CD4-positive, alpha-beta T cell treated with Interleukin-15 for 1 hour (primary cell): ENCODE results near the gene ZFYVE1.
"Not testable (repeated sequence)": the region's sequence is repeated elsewhere in the genome, so short reads cannot be mapped to it uniquely, and the experiment has no call there.

ENCODE experiments used
- DNase-seq: peaks from one replicate; pipeline ENCODE4 v3.0.0-alpha.2; 2020

ZFYVE1 gene

DNA sequence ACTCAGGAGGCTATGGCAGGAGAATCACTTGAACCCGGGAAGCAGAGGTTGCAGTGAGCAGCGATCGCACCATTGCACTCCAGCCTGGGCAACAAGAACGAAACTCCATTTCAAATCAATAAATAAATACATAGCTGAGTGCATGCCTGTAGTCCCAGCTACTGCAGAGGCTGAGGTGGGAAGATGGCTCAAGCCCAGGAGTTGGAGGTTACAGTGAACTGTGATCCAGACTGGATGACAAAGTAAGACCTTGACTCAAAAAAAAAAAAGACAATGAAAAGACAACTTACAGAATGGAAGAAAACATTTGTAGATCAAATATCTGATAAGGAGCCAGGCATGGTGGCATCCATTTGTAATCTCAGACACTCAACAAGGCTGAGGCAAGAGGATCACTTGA is 27.6 kb downstream of the ZFYVE1 start:
- no peak for DNase-seq

DNA sequence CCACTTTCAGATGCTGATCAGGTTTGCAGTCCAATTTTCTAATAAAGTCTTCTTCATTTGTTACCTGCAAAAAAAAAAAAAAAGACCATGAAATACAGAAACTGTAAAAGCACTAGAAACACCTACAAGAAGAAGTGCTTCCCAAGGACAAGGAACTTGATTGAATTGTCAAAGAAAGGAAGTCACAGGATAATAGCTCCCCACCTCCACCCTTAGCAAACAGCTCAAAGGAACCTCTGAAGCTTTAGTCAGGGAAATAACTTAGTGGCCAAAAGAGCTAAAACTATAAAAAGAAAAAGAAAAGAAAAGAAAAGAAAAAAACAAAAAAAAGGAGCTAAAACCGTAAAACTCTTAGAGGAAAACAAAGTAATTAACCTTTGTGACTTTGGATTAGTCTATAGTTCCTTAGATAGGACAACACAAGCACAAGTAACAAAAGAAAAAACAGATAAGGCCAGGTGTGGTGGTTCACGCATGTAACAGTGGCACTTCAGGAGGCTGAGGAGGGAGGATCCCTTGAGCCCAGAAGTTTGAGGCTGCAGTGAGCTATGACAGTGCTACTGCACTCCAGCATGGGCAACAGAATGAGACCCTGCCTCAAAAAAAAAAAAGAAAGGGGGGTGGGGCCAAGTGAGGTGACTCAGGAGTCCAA is 28.5 kb downstream of the ZFYVE1 start:
- no peak for DNase-seq

DNA sequence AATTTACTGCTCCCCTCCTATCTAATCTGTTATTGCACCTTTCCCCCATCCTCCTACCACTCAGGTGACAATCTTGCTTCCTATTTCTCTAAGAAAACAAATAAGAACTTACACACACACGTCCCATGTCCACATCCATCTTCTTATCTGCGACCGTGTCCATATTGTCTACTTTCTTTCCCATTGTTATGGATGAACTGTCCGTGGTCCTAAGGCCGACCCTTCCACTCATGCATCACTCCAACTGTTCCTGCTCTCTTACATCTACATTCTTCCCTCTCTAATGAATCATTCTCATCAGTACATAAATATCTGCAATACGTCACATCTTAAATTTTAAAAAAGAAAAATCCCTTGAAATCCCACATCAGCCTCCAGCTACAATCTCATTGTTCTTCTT is 30.0 kb downstream of the ZFYVE1 start:
- DNase-seq: no peak

DNA sequence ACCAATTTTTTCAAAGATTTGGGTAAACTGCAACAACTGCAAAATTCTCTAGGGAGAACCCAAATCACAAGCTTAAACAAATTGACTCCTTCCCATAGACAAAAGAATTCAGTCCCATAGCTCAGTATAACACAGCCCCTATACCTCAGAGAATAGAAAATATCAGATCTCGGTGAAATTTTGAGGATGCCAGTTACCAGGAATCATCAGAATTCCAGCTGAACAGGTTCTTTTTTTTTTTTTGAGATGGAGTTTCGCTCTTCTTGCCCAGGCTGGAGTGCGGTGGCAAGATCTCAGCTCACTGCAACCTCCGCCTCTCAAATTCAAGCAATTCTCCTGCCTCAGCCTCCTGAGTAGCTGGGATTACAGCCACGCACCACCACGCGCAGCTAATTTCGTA is 36.7 kb downstream of the ZFYVE1 start:
- DNase-seq: no peak

DNA sequence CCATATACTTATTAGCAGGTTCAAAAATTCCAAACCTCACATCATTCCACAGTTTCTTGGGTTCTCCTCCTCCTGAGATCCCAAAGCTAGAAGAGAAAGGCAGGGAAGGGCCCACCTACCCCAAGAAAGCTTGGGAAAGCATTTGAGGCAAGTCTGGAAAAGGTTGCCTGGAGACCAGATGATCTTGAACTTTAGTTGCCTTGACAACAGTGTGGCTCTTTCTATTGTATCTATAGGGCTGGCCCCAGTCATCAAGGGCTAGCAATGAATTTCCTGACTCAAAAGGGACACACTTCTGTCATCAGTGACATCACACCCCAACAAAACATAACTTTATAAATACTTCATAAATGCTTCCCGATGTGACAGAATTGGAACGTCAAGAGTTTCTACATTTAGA is 40.0 kb downstream of the ZFYVE1 start:
- no peak for DNase-seq

DNA sequence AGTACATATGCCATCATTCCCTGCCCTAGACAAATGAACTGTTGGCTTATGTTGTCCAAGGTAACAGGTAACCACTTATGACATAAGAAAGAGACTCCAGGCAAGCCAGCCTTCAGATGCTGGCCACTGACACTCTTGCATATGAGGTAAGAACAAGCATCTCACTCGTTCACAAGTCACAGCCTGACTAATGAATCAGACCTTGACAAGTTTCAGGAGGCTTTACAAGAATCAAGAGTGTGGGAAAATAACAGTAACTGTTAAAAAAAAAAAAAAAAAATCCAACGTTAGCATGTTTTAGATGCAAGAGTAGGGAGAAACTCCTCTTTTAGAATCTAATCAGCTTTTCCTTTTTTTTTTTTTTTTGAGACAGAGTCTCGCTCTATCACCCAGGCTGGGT is 40.7 kb downstream of the ZFYVE1 start:
- no peak for DNase-seq

DNA sequence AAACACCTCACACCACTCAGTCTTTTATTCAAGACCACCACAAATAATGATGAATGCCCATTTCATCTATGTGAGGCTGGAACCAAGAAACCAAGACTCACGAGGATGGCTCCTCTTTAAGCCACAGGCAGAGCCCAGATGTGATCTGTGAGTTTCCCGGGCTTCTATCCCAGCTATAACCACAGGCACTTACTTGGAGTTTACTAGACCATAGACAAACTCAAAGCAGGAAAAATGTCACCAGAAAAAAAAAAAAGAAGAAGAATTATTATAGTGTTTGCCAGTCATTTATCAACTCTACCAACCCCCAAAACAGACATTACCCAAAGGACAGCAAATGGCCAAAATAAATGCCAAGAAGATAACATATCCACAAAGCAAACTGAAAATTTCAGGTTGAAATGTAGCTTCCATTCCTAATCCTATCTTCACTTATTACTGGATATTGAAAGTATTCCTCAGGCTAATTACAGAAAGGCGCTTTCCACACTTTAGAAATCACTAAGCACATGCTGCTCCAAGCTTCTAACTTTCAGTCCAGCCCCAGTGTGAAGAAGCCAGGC is 44.7 kb downstream of the ZFYVE1 start:
- no peak for DNase-seq

DNA sequence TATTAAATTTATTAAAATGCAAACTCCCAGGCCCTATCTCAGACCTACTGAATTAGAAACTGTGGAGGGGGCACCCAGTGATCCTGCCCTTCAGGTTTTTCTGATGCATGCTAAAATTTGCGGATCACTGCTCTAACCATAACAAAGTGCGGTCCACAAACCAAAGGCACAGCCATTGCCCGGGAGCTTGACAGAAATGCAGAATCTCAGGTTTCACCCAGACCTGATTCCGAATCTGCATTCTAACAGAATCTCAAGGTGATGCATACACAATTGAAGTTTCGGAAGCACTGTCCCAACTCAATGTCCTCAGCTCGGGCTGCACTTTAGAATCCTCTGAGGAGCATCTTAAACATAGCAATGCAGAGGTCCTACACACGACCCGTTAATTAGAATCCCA is 46.0 kb downstream of the ZFYVE1 start:
- no peak for DNase-seq

DNA sequence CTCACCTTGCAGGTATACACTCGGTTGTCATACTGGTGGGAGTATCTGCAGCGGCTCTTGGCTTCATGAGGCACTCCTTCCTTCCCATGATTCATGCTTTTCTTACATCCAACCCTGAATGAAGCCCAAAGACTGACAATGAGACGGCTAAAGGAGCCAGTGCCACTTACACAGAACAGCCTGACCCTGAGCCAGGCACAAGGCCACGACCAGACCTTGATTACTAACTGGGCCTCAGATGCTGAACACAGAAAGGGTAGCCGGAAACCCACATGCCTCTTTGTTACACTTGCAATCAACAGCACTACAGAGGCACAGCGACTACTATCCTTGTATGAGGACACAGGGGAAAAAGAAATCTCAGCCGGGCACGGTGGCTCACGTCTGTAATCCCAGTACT is 48.0 kb downstream of the ZFYVE1 start:
- DNase-seq: no peak

DNA sequence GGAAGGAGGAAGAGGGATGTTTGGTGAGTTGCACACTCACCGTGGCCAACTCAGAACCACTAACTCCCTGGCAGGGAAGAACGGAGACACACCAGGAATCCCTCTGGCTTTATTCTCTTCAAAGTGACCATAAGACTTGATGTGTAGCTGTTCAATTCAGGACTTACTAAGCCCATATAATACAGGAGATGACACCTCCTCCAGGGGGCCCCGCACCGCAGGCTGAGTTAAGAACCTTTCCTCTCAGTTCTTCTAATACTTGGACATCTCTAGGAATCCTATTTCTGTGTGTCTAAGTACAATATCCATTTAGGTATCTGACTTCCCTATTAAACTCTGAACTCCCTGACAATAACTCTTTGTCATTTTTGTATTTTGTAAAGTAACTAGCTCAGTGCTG is 51.1 kb downstream of the ZFYVE1 start:
- DNase-seq: no peak

DNA sequence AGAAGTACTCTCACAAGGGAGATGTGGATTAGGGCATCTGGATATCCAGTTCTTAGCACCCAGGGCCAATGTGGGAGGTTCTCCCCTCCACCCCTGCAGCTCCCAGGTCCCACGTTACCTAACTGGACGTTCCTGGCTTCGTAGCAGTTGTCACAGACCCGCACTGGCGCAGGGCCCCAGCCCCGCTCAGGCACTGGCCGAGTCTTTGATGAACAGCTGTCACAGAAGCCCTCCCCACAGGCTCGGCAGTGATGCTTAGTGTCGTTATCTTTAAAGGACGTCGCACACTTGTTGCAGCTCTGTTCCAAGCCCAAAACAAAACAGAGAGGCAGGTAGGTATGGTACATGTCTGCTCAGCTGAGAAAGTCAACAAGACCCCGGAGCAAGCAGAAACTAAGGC is 52.2 kb downstream of the ZFYVE1 start:
- DNase-seq: no peak

DNA sequence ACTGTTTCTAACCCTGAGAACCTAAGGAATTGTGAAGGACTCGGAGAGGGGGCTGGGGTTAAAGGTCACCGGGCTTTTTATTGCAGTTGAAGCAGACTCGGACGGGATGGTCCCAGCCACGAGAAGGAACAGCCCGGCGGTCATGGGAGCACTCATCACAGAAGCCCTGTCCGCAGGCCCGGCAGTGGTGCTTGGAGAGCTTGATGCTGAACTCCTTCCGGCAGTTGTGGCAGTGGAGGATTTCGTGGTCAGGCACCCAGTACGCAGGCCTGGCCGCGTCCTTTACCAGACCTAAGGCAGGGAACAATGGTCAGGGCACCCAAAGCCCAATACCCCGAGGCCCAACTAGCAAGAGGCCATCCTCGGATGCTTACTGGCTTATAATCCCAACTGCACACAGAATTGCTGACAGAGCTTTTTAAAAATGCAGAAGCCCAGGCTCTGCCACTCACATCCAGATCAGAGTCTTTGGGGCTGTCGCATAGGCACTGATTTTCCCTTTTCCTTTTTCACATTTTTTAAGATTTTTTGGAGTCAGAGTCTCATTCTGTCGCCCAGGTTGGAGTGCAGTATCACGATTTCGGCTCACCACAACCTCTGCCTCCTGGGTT is 56.0 kb downstream of the ZFYVE1 start:
- no peak for DNase-seq

DNA sequence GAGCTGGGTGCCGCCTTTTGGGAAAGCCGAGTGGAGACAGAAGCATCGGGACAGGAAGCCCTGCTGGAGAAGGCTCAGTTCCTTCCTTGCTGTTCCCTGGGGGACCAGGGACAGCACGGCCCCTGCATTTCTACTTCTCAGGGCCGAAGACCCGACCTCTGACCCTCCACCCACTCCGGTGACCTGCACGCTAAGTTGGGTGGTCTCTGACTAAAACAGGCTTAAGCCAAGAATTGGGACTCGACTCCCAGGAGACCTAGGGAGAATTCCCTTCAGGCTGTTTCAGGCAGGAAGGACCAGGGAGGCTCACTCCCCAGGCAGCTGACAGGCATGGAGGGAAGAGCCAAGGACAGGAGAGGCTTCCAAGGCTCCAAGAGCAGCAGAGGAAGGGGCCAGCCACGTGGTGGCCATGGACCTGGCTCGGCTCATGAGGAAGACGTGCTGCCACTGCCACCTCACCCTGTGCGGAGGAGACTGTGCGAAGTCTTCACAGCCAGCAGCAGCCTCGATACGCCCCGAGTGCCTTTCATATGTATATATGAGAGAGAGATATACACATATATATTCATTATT is 56.8 kb downstream of the ZFYVE1 start:
- no peak for DNase-seq

DNA sequence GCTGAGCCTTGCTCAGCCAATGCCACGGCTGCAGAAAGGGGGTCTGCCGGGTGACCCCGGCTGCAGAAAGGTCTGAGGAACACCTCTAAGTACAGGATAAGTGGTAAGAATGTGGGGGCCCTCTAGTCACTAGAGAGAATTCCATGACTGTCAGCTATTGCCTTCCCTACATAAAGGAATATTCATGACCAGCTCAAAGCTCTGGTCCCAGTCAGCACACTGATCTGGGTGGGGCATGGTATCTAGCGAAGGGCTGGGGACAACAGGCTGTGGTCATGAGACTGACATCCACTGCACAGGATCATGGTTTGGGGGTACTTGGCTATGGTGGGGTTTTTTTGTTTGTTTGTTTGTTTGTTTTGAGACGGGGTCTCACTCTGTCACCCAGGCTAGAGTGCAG is 58.6 kb downstream of the ZFYVE1 start:
- no peak for DNase-seq

DNA sequence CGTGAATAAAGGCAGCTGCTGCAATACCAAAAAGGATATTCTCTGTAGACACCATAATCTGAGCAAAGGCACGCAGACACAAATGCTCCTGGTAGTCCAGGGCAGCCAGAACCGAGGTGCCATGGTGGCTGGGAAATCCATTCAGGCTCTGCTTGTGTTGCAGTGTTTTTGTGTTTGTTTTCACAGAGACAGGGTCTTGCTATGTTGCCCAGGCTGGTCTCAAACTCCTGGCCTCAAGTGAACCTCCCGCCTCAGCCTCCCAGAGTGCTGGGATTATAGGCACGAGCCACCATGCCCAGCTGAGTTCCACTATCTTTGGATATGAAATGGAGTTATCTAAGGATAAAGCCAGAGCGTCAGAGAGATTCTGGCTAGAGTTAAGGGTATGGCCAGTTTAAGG is 60.9 kb downstream of the ZFYVE1 start:
- no peak for DNase-seq

DNA sequence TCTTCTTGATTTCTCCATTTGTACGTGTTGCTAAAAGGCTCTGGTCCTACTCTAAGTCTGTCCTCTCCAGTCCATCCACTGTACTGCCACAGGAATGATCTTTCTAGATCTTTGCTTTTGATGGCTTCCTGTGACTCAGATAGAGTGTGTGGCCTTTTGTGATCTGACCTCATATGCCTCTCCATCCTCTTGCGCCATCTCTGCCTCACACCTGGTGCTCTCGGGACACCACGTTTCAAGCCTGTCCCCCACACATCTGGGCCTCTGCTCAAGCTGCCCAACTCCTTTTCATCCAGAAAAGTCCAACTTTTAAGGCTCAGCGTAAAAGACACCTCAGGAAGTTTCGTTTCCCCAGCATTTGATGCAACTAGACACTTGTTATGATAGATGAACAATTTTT is 61.7 kb downstream of the ZFYVE1 start:
- no peak for DNase-seq

DNA sequence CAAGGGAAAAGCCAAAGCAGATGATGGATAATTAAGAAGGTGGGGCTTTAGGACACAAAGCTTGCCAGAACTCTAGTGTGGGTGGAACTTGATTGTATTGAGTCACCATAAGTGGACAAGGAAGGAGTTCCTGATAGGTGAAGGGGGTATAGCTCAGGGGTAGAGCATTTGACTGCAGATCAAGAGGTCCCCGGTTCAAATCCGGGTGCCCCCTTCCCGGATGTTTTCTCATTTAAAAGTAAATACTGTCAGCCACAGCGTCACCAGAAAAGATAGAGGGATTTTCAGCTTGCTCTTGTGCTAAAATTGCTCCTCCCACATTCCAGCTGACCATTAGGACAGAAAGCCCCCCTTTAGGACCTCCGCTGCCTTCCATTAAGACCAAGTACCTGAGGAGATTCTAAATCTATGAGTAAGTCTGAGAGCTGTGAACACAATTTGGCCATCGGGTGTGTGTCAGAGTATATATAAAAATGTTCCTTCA is 64.0 kb downstream of the ZFYVE1 start:
- DNase-seq: no peak

DNA sequence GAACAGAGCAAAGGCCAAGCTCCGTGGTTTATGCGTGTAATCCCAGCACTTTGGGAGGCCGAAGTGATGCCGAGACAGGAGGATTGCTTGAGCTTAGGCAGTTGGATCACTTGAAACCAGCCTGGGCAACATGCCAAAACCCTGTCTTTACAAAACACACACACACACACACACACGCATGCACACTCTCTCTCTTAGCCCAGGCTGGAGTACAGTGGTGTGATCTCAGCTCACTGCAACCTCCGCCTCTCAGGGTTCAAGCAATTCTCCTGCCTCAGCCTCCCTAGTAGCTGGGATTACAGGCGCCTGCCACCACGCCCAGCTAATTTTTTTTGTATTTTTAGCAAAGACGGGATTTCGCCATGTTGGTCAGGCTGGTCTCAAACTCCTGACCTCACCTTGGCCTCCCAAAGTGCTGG is 64.6 kb downstream of the ZFYVE1 start:
- not testable (repeated sequence) for DNase-seq

DNA sequence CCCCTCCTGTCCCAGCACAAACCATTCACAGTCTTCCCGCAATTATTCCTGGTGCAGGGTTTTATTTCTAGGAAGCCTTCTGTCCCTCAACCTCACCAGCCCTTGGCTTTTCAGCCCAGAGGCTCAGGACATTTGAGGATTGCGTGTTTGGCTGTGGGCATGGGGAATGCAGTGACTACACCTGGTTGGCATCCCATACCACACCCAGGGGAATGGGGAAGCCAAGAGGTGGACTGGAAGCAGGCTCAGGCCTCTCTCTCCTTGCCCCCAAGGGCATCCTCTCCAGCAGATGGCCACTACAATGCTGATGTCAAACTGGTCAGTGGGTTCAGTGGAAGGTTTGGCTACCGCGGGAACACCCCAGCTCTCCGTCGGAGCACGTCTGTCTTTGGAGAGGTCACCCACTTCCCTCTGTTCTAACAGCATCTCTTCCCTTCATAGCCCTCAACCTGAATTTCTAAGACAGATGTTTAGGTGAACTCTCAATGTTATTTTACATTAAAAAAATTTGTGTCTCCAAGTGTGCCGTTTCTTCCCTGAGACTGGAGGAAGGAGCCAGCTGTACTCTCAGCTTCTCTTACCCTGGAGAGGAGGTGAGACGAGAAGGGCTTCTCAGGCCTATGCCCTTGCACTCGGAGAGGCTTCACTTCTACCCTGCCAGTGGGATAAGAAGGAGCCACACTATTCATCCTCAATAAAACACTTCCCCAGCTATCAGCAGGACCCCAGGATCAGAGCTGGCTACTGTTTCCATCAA is 65.1 kb downstream of the ZFYVE1 start:
- no peak for DNase-seq

DNA sequence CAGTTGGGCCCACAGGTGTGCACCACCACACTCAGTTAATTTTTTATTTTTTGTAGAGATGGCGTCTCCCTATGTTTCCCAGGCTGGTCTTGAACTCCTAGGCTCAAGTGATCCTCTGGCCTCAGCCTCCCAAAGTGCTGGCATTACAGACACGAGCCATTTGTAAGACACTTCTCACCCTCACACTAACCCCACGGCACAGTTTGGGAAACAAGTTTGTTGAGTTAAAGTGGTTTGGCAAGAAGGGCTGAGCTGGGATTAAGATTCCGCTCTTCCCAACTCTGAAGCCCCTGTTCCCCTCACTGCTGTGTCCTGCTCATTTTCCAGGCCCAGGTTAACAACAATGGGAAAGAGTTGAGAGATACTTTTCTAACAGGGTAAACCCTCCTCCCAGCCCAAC is 65.9 kb downstream of the ZFYVE1 start:
- DNase-seq: not testable (repeated sequence)

DNA sequence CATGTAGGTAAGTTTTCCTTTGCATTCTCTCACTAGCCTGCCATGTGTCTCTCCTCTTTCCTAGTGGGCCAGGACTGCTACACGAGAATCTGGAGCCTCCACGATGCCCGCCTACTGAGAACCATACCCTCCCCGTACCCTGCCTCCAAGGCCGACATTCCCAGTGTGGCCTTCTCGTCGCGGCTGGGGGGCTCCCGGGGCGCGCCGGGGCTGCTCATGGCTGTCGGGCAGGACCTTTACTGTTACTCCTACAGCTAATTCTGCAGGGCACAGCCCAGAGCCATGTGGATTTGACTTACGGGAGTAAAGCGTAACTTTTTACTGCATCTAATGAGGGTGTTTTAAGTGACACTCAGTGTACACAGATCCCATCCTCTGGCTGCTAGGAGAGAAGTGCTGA is 68.4 kb downstream of the ZFYVE1 start:
- no peak for DNase-seq

DNA sequence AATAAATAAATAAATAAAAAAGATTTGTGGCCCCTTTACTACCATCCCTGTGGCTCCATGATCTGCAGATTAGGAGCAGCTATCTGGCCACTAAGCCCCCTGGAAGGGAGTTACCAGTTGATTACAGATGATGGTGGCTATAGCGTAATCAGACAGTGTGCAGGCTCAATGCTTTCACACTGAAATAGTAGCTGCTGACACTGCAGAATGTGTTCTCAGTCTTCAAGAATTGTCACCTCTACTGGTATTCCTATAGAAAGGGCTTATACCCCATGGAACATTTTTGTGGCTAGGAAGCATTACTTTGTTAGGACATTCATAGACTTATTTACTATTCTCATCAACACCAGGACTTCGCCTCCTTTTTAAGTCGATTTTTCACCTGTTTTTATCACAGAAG is 69.7 kb downstream of the ZFYVE1 start:
- no peak for DNase-seq

DNA sequence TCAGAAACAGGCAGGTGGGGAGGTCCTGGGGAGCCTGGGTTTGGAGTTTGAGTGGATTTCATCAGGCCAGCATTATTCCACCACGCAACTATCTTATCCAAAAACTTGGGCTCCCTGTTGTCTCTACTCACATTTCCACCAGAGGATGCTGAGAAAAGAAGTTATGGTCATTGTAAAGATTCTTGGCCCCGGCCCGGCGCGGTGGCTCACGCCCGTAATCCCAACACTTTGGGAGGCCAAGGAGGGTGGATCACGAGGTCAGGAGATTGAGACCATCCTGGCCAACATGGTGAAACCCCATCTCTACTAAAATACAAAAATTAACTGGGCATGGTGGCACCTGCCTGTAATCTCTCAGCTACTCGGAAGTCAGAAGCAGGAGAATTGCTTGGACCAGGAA is 70.2 kb downstream of the ZFYVE1 start:
- not testable (repeated sequence) for DNase-seq

DNA sequence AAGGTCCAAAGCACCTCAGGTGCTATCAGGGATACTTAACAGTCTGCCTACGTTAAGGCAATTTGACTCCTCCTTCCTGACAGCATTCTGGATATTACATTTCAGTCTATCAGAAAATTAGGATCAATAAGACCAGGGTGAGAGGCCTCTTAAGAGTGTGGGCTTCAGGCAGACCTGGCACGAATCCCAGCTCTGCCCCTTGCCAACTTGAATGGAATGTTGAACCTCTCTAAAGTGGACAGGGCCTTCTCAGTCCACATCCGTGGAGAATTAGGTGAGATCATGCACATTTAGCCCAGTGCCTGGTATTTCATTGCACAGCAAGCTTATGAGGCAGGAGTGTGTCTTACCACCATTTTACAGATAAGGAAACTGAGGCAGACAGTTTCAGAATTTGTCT is 74.7 kb downstream of the ZFYVE1 start:
- no peak for DNase-seq
